GM21381 (cell line): Measurements from ENCODE around the gene C1QL4.
A peak's percentile ranks its signal among the peaks of the same experiment; 100 is the strongest.

ENCODE experiments used
- ATAC-seq: cut with Tn5 transposase; IDR thresholded peaks from one replicate; pipeline ENCODE4 v1.9.1; 2021; ENCODE audit warnings: mild to moderate bottlenecking, moderate library complexity; ENCODE audit not compliant: unreplicated experiment

Gene C1QL4

GRCh38 chr12:49348781-49349180 is 11.8 kb upstream of the C1QL4 start:
- no peak for ATAC-seq

DNA sequence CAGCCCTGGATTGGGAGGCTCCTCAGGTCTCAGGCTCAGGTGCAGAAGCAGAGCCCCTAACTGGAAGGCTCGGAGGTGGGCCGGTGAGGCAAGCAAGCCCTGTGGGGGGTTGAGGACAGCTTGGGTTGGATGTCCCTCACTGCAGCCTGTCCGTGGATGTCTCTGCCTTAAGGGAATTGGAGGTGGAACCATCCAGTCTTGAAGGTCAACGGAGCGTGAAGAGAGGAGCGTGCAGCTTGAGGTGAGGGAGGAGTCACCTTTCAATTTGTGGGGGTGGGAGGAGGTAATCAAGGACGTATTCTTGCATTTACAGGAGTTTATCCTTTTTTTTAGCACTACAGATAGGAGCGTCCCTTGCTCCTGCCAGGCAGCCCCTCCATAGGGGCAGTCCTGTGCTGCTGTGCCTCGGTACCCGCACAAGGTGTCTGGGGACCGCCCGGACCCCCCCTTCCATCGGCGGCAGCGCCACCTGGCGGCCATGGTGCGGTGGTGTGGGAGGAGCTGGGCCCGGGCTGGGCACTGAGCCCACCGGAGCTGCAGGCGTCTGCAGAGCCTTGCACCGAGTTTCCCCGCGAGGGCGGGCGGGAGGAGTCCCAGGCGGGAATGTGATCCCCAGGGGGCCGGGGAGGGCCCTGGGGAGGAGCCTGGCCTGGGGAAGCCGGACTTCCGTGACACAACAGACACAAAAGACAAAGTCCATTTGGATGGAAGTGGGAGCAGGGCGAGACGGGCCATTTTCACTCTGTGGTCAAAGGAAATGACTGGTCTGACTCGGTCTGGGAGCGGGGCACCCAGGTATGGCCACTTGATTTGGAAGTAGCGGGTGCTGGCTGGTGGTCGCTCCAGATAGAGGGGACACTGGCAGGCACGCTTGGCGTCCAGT is 10.6 kb upstream of the C1QL4 start:
- peak; percentile 53 for ATAC-seq

DNA sequence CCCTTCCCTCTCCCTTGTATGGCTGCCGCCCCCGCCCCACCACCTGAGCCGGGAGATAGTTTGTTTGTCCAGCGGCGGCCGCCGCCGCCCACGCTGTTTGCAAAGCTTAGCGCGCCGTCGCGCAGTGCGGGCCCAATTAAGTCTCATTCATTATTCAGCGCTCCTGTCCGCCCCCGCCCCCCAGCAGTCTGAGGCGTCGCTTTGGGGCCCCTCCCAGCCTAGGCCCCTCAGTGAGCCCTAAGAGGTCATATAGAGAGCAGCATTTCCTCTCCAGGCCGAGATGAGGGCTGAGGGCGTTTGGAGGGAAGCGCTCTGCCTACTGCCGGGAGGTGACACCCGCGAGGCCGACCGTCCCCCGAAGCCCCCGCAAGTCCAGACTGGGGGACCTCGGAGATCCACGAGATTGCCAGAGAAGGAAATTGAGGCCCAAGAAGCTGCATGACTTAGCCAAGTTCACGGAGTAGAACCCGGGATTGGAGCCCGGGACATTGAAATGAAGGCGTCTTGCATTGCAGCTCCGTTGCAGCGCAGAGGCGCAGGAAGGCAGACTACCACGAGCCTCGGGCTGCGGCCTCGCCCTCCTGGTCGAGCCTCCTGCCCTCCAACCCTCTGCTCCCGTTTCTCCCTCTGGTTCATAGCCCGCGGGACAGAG is 9.8 kb upstream of the C1QL4 start, which contains the start of gene DNAJC22:
TSS of gene DNAJC22 (plus strand) at position 230 of the 652 bp plus-strand sequence. CDS start 1,985 bp downstream, outside the sequence.
- ATAC-seq, result no peak

GRCh38 chr12:49345825-49346658 is 9.1 kb upstream of the C1QL4 start:
- no peak for ATAC-seq

GRCh38 chr12:49345051-49345824 is 8.2 kb upstream of the C1QL4 start:
- ATAC-seq, result no peak

- ATAC-seq, result no peak
These were observed 7.6 kb upstream of the C1QL4 start for GRCh38 chr12:49344486-49345050.

DNA sequence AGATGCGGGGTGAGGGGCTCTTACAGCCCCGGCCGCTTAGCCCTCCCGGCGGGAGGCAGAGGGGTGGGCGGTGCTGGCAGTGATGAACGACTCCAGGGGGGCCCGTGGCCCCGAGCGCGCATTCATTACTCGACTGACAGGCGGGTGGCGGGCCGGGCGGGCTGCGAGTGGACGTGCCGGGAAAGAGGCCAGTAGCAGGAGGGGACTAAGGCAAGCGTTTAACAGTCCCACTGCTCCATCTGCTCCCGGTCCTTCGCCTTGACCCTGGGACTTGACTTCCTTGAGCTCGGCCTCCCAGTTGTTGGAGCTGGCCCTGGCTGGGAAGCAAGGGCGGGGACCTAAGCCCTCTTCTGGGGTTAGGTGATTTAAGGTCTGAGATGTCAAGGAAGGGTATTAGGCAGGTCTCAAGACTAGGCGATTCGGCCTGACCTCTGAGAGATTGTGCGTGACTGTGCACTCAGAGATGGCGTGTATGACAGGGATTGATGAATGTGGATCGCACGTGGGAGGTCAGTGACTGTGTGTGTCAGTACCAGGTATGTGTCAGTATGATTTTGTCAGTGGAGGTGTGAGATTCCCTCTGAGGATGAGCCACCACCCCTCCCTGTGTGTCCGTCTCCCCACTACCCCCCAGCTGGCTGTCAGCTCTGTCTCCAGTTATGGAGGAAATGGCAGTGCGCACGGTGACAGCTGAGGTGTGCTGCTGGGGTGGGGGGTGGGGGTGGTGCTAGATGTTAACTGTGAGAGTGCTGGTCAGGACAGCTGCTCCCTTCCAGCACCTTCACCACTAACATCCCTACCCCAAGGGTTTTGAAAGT is 6.1 kb upstream of the C1QL4 start:
- ATAC-seq, result no peak

DNA sequence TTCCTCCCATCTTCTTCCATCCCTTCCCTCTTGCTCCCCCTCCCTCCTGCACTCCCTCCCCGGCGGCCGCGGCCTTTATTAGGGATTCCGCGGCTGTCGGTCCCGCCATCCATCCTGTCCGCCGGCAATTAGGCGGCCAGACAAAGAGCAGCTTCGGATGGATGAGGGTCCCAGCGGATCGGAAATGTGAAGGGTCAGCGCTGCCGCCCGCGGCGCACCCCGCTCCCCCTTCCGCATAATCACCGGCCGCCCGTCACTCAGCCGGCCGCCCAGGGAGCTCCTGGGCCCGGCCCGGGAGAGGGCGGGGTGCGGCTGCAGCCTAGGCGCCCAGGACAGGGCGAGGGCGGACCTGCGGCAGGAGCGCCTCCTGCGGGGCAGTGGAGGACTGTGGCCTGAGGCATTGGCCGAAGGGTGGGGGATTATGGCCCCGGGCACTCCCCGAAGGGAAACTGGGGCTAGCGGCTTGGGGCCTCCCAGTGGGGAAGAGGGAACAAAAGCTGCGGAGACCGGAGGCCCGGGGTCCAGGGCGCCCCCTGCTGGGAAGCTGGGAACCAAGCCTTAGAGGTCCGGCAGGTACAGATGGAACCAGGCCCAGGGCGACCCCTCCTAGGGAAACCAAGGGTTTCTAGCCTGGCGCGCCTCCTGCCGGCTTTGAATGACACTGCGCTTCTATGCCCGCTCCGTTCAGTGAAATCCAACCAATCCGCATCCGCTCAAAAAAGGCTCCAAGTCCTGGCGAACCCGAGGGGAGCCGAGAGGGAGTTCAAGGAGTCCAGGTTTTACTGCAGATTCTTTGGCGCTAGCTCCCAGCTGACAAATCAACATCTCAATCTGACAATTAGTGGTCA is 5.3 kb upstream of the C1QL4 start:
- ATAC-seq, result peak; percentile 49

GRCh38 chr12:49341777-49342065 is 4.7 kb upstream of the C1QL4 start:
- ATAC-seq, result no peak

- ATAC-seq, result no peak
These were observed 4.2 kb upstream of the C1QL4 start for GRCh38 chr12:49340971-49341776.

DNA sequence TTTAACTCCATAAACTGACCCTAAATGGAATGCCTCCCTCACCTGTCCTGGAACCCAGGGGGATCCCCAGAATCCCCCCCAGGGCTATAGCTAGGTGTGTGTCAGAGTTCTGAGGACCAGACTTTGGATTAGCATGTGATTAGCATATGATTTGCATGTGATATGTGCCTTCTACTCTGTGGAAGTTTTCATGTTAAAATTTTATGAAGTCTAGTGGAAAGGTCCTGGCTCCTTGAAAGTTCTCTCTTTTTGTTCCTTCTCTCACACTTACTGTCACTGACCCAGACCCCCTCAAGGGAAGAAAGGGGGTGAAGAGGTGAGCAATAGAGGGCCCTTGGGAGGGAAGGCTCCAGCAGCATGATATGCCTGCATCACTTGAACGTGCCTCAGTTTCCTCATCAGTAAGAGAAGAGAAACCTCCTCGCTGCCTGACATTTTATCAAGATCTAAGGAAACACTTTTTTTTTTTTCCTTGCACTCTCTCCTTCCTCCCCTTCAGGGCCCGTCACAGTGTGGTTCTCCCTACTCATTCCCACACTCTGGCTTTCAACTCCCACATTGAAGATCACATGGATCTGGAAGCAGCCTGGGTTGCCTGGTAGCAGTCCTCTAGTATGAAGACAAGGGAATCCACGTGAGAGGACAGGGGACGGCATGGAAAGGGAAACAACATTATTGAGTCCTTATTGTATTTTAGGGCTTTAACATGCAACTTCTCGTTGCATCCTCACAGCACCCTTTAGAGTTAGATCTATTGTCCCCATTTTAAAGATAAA is 3.3 kb upstream of the C1QL4 start:
- no peak for ATAC-seq

DNA sequence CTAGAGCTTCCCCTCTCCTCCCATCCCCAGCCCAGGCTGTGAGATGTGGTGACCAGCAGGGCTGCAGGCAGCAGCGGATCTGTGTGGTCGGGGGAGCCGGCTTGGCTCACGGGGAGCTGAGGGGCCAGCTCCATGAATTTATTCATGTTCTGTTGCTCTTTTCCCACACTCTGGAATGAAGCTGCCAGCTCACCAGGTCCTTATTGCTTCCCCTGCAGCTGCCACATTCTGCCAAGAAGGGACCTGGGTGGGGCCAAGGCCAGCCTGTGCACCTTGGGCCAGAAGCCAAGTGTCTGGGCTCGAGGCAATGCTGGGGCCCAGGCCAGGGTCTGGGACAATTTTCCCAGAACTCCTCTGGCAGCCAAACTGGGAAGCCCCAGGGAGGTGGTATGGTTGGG is 2.5 kb upstream of the C1QL4 start:
- ATAC-seq, result no peak

DNA sequence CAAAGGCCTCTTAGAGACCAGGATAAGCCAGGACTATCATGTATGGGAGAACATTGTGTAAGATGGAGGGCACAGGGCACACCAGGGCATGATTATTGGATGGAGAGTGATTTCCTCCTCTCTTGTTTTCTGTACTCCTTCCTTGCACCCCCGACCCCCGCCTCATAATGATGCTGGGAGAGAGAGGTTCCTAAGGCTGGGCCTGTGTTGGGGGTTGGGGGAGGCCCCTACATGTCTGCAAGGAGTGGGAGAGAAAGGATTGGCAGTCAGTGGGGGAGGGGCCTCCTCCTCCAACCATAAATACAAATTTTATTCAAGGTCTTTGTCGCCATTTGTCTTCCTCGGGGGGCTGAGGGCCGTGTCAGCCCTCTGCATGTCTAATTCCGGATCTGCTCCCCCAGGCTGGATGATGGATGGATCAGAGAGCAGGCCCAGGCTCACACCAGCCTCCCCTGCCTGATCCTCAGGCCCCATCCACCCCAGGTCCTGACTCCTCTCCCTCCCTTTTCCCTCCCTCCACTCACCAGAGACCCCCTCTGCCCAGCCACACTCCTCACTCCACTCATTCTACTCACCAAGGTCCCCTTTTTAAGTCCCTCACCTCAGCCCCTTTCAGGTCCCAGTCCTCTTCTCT is 2.0 kb upstream of the C1QL4 start:
- no peak for ATAC-seq

DNA sequence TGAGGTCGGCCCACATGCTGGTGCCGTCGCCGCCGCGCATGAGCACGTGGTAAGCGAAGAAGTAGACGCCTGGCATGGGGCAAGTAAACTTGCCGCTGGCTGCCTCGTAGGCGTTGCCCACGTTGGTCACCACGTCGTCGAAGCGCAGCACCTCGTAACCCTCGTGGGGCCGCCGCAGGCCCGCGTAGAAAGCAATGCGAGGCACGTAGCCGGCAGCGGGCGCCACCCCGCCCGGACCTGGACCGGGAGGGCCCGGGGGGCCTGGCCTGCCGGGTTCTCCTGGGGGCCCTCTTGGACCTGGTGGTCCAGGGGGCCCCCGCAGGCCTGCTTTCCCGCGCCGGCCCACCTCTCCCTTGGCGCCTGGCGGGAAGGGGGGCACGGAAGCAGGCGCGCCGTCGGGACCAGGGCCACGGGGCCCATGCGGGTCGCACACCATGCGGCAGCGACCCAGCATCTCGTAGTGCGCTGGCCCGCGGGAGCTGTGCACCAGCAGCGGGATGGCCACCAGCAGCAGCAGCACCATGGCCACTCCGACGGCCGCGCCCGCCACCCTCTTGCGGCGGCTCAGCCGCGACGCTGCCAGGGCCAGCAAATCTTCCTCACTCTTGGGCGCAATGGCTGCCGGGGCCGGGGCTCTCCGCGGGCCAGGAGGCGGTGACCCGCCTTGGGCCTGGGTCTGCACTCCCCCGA is 888 bp downstream of the C1QL4 start:
- no peak for ATAC-seq

GRCh38 chr12:49335118-49335954 is 1.7 kb downstream of the C1QL4 start:
- ATAC-seq, result no peak
